Measurements from ENCODE around the gene FBXW9. TPM values are rescaled to one million over a fixed set of nuclear protein-coding genes. Genes with fewer than 3 reads are reported as not detected.

Gene FBXW9
- total RNA-seq, 6 experiments from 2014 or later = 1.6 to 4.9 (median 2.6) TPM

DNA sequence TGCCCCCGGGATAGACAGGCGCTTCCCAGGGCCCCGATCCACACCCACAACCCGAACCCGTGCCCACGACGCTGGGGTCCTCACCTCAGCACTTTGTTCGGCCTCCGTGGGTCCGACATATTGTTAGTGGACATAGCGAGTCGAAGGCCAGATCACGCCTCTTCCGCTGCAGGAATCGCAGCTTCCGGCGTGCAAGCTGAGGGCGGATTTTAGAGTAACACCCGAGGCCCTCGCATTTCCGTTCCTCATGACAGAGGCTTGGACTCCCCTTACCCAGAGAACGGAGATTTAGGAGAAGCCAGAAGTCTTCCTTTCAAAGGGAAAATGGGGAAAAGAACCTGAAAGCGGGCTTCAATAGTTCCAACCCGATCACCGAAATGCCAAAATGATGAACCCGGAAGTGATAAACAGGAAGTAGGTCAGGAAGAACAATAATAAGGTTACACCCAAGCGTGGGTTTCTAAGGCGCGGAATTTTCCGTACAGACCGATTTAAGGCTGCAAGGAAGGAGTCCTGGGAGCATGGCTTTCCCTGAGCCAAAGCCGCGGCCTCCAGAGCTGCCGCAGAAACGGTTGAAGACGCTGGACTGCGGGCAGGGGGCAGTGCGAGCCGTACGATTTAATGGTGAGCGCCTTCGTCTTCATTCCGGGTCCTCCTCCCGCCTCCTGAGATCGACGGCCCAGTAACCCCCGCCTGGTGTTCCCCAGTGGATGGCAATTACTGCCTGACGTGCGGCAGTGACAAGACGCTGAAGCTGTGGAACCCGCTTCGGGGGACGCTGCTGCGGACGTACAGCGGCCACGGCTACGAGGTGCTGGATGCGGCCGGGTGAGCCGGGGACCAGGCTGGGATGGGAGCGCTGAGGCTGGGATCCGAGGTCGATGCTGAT, 26.9 kb downstream of the FBXW9 start:
- Histone ChIP-seq H3K4me3 (peak overlapping the region; percentile 55 to 83 (median 63)), H3K36me3 (peaks cover 0 to 19% (median 5%) of the 10 kb centered on the region in 4 donors), H3K9me3 (no peaks in the 10 kb centered on the region), H3K27ac (peak overlapping the region; percentile 86 to 96 (median 93)), H3K4me1 (peaks cover 0 to 28% (median 12%) of the 10 kb centered on the region in 4 donors), H3K27me3 (no peaks in the 10 kb centered on the region)
- 0% methylated on average over 23 of the region's 64 CpGs for WGBS (ENCODE audit: insufficient coverage, low coverage, low lambda C conversion rate, missing lambda C conversion rate)
- DNase-seq (peak; percentile 77 to 84 (median 83)), ATAC-seq (peak; percentile 69 to 78 (median 72))
- intact Hi-C loops (cut with DNase I) = loop anchor here (5.0 to 10.0 kb wide), 2 partner anchors 105 to 107 kb away; no protein-coding TSS in a partner anchor
- peak; percentile 5 for TF ChIP-seq POLR2A (IDR thresholded peaks at IDR 0.05)
- TF ChIP-seq, protein P1, sequence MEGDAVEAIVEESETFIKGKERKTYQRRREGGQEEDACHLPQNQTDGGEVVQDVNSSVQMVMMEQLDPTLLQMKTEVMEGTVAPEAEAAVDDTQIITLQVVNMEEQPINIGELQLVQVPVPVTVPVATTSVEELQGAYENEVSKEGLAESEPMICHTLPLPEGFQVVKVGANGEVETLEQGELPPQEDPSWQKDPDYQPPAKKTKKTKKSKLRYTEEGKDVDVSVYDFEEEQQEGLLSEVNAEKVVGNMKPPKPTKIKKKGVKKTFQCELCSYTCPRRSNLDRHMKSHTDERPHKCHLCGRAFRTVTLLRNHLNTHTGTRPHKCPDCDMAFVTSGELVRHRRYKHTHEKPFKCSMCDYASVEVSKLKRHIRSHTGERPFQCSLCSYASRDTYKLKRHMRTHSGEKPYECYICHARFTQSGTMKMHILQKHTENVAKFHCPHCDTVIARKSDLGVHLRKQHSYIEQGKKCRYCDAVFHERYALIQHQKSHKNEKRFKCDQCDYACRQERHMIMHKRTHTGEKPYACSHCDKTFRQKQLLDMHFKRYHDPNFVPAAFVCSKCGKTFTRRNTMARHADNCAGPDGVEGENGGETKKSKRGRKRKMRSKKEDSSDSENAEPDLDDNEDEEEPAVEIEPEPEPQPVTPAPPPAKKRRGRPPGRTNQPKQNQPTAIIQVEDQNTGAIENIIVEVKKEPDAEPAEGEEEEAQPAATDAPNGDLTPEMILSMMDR (IDR thresholded peaks at IDR 0.05) = no peak

DNA sequence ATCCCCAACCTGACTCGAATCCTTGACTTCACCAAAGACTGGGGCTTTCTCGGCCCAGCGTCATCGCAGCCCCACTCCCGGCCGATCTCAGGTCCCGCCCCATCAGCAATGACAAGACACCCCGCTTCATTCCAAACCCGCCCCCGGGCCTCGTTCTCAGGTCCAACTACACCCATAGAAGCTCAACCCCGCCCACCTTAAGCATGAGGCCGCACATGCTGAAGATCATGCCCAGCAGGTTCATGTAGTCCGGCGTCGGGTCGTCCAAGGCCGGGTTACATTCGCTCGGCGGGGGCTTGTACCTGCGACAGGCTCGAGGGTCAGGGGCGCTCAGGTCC, 27.5 kb downstream of the FBXW9 start:
- Histone ChIP-seq H3K27ac (peak overlapping the region; percentile 86 to 96 (median 93)), H3K4me3 (peak overlapping the region; percentile 55 to 83 (median 63)), H3K27me3 (no peaks in the 10 kb centered on the region), H3K4me1 (peaks cover 0 to 28% (median 12%) of the 10 kb centered on the region in 4 donors), H3K36me3 (peaks cover 0 to 12% (median 1%) of the 10 kb centered on the region in 4 donors), H3K9me3 (no peaks in the 10 kb centered on the region)
- intact Hi-C loops (cut with DNase I) = loop anchor here in 1 of 2 donors (10.0 kb wide), 1 partner anchor 104 kb away; no protein-coding TSS in a partner anchor
- WGBS (ENCODE audit: insufficient coverage, low coverage, low lambda C conversion rate, missing lambda C conversion rate) = 0% methylated on average over 21 of the region's 24 CpGs
- DNase-seq = peak in 2 of 3 donors; percentile 65 to 68
- TF ChIP-seq, protein P1 (IDR thresholded peaks at IDR 0.05) = no peak
- TF ChIP-seq POLR2A (IDR thresholded peaks at IDR 0.05) = peak; percentile 16
- ATAC-seq = peak; percentile 4 to 24 (median 10)

DNA sequence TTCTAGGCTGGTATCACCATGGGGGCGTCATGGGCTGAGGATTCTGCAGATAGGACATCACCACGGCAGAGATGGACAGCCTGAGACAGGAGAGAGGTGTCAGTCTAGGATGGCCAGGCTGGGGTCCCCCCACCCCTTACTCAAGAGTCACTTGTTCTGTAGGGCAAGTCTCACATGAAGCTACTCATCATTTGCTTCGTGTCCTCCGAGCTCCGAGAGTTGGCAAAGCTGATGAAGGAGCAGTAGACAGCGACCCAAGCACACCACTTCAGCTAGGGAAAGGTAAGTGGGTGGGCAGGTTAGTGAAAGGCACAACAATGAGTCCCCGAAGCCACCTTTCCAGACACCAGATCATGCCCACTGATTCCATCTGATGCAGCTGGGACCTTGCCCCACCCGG, 28.1 kb downstream of the FBXW9 start:
- intact Hi-C loops (cut with DNase I) = loop anchor here in 1 of 2 donors (10.0 kb wide), 1 partner anchor 104 kb away; no protein-coding TSS in a partner anchor
- peaks cover 0 to 28% (median 12%) of the 10 kb centered on the region in 4 donors for H3K4me1 ChIP-seq

DNA sequence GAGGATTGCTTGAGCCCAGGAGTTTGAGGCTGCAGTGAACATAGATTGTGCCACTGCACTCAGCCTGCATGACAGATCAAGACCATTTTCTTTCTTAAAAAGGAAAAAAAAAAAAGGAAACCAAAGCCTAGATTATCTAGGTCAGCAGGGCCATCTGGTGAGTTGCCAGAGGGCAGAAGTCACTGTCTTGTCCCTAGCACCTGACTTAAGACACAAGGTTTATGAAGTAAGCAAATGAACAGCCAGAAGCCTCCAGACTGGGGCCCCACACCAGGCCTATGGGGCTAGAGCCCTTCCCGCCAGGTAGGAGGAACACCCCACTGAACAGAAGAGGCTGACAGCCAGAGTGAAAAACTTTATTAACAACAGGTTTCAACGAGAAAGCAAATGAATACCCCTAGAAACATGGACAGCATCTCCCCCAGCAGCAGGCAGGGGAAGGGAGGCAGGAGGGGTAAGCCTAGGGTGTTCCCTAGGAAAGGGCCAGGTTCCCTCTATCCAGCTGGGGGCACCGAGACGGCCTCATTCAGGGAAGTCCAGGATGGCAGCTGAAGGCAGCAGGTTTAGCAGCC, 28.6 kb downstream of the FBXW9 start:
- Histone ChIP-seq H3K9me3 (no peaks in the 10 kb centered on the region), H3K27ac (no peak overlapping the region), H3K4me1 (peaks cover 0 to 28% (median 12%) of the 10 kb centered on the region in 4 donors), H3K36me3 (peaks cover 0 to 13% (median 0%) of the 10 kb centered on the region in 4 donors), H3K27me3 (no peaks in the 10 kb centered on the region), H3K4me3 (no peak overlapping the region)
- no peak for TF ChIP-seq POLR2A (IDR thresholded peaks at IDR 0.05)
- TF ChIP-seq, protein P1 (IDR thresholded peaks at IDR 0.05) = no peak
- no peak for ATAC-seq
- WGBS (ENCODE audit: insufficient coverage, low coverage, low lambda C conversion rate, missing lambda C conversion rate) = 78% methylated on average over 2 of the region's 4 CpGs
- intact Hi-C loops (cut with DNase I) = loop anchor here in 1 of 2 donors (10.0 kb wide), 1 partner anchor 103 kb away; no protein-coding TSS in a partner anchor
- no peak for DNase-seq

More for the DNA sequence above, 28.1 kb downstream of the FBXW9 start:
- Histone ChIP-seq H3K27me3 (no peaks in the 10 kb centered on the region), H3K36me3 (peaks cover 0 to 13% (median 0%) of the 10 kb centered on the region in 4 donors), H3K4me3 (peak overlapping the region; percentile 55 to 83 (median 63)), H3K27ac (peak overlapping the region in 1 of 3 donors; percentile 96), H3K9me3 (no peaks in the 10 kb centered on the region)
- ATAC-seq (no peak), DNase-seq (no peak)
- TF ChIP-seq, protein P1 (IDR thresholded peaks at IDR 0.05) = no peak
- TF ChIP-seq POLR2A (IDR thresholded peaks at IDR 0.05) = no peak
- 69% methylated on average over 6 of the region's 8 CpGs for WGBS (ENCODE audit: insufficient coverage, low coverage, low lambda C conversion rate, missing lambda C conversion rate)
